NT2/D1 (cell line): ENCODE data around the gene TPPP2.

Experiments used
- YY1 ChIP-seq: IDR thresholded peaks from 2 replicates; pipeline ENCODE4 v1.6.1; 2011; ENCODE audit not compliant: insufficient read length, insufficient read depth
- ZNF274 ChIP-seq: IDR thresholded peaks from 2 replicates; pipeline ENCODE4 v1.6.1; 2011; ENCODE audit warnings: mild to moderate bottlenecking, low read depth, low read length

- no peak for TF ChIP-seq YY1
- TF ChIP-seq ZNF274: no peak
These were observed 43.2 kb upstream of the TPPP2 start for GRCh38 chr14:20986811-20987210.
